GM19043 (cell line): ENCODE results near the gene RAMP3.
"Not testable (repeated sequence)": the region's sequence is repeated elsewhere in the genome, so short reads cannot be mapped to it uniquely, and the experiment has no call there.

Experiments
- ATAC-seq: cut with Tn5 transposase; IDR thresholded peaks from one replicate; pipeline ENCODE4 v1.9.1; 2021; ENCODE audit warnings: low read depth; ENCODE audit not compliant: unreplicated experiment

The RAMP3 gene

GRCh38 chr7:45131891-45132290 lies 25.7 kb upstream of the RAMP3 start:
- no peak for ATAC-seq

- ATAC-seq = no peak
These were observed 24.8 kb upstream of the RAMP3 start for GRCh38 chr7:45132708-45133320.

- ATAC-seq = no peak
These were observed 24.2 kb upstream of the RAMP3 start for GRCh38 chr7:45133352-45133751.

- ATAC-seq = no peak
These were observed 23.7 kb upstream of the RAMP3 start for GRCh38 chr7:45133877-45134276.

- ATAC-seq = no peak
These were observed 21.2 kb upstream of the RAMP3 start for GRCh38 chr7:45136106-45137060.

- ATAC-seq = no peak
These were observed 18.9 kb upstream of the RAMP3 start for GRCh38 chr7:45138433-45139267.

GRCh38 chr7:45140827-45141226 lies 16.8 kb upstream of the RAMP3 start:
- ATAC-seq = no peak

GRCh38 chr7:45143616-45144015 lies 14.0 kb upstream of the RAMP3 start:
- ATAC-seq = no peak

GRCh38 chr7:45145881-45146280 lies 11.7 kb upstream of the RAMP3 start:
- no peak for ATAC-seq

- no peak for ATAC-seq
These were observed 10.8 kb upstream of the RAMP3 start for GRCh38 chr7:45146531-45147379.

- no peak for ATAC-seq
These were observed 9.5 kb upstream of the RAMP3 start for GRCh38 chr7:45147858-45148652.

GRCh38 chr7:45148653-45148973 lies 9.0 kb upstream of the RAMP3 start:
- ATAC-seq = no peak

- no peak for ATAC-seq
These were observed 8.0 kb upstream of the RAMP3 start for GRCh38 chr7:45149606-45150005.

GRCh38 chr7:45150199-45150598 lies 7.4 kb upstream of the RAMP3 start:
- ATAC-seq = no peak

- ATAC-seq = no peak
These were observed 6.4 kb upstream of the RAMP3 start for GRCh38 chr7:45151131-45151684.

- no peak for ATAC-seq
These were observed 5.6 kb upstream of the RAMP3 start for GRCh38 chr7:45151967-45152366.

- no peak for ATAC-seq
These were observed 4.4 kb upstream of the RAMP3 start for GRCh38 chr7:45153233-45153632.

- ATAC-seq = not testable (repeated sequence)
These were observed 3.7 kb upstream of the RAMP3 start for GRCh38 chr7:45153861-45154260.

GRCh38 chr7:45155357-45155900 lies 2.2 kb upstream of the RAMP3 start:
- ATAC-seq = no peak
